SK-N-SH (cell line): ENCODE data around the gene DSCAML1. TPM values are rescaled to one million over a fixed set of nuclear protein-coding genes. Genes with fewer than 3 reads are reported as not detected.

Experiments used
- CTCF ChIA-PET: fragments of 300-600, 350-600 bp; formaldehyde crosslinking; extraction: SDS; loops from one replicate; lab custom pipeline; 2021; lab: Yijun Ruan, JAX
- POLR2A ChIA-PET: fragments of 350-600 bp; sonication (Branson Sonifier 250); formaldehyde crosslinking; extraction: SDS; loops from one replicate; lab custom pipeline; 2020; ENCODE audit warnings: antibody characterized with exemption, inconsistent platforms; lab: Yijun Ruan, JAX
- DNase-seq: peaks from one replicate; pipeline ENCODE4 v3.0.0; 2012
- H2AFZ ChIP-seq: fragments of 200-600 bp; sonication (generic); 2 replicates; pipeline ENCODE4 v1.8.1; 2016; ENCODE audit warnings: antibody characterized with exemption, mild to moderate bottlenecking, low read depth
- H3F3A ChIP-seq: fragments of 200-600 bp; sonication (generic); replicated peaks from 2 replicates; pipeline ENCODE3; 2016; ENCODE audit warnings: antibody characterized with exemption, mild to moderate bottlenecking; ENCODE audit not compliant: insufficient read depth
- H3K27ac ChIP-seq, 2 experiments: fragments of 200-500 bp in 1 of 2; fragments of 200-600 bp in 1 of 2; sonication (Bioruptor generic) in 1 of 2; sonication (generic), shearing (Covaris generic) in 1 of 2; 2 replicates each; pipeline versions ENCODE4 v1.5.1 to v1.6.1; 2014 to 2016; ENCODE audit warnings: low read depth in 2 of 2, inconsistent platforms in 1 of 2, low read length in 1 of 2, mild to moderate bottlenecking in 1 of 2, mixed read lengths in 1 of 2
- H3K27me3 ChIP-seq: fragments of 200-600 bp; sonication (generic), shearing (Covaris generic); 2 replicates; pipeline ENCODE4 v1.6.1; 2016; ENCODE audit warnings: mixed run types; ENCODE audit not compliant: insufficient read depth
- H3K36me3 ChIP-seq, 2 experiments: fragments of 200-500 bp in 1 of 2; fragments of 200-600 bp in 1 of 2; sonication (Bioruptor generic) in 1 of 2; sonication (generic) in 1 of 2; replicated peaks in 1 of 2; 2 replicates each; pipeline versions ENCODE3 to v1.5.1; 2014 to 2016; ENCODE audit warnings: low read length in 1 of 2, mild to moderate bottlenecking in 1 of 2; ENCODE audit not compliant: insufficient read depth in 2 of 2, control insufficient read depth in 1 of 2
- H3K4me1 ChIP-seq, 2 experiments: fragments of 200-500 bp in 1 of 2; fragments of 200-600 bp in 1 of 2; sonication (Bioruptor generic) in 1 of 2; sonication (generic), shearing (Covaris generic) in 1 of 2; 2 replicates each; pipeline versions ENCODE4 v1.5.1 to v1.6.1; 2014 to 2016; ENCODE audit warnings: low read depth in 1 of 2, low read length in 1 of 2, mixed run types in 1 of 2; ENCODE audit not compliant: insufficient read depth in 2 of 2, control insufficient read depth in 1 of 2
- H3K4me2 ChIP-seq: fragments of 200-600 bp; sonication (generic), shearing (Covaris generic); 2 replicates; pipeline ENCODE4 v1.6.1; 2017; ENCODE audit warnings: mixed run types
- H3K4me3 ChIP-seq, 2 experiments: fragments of 200-500 bp in 1 of 2; fragments of 200-600 bp in 1 of 2; sonication (Bioruptor generic) in 1 of 2; sonication (generic), shearing (Covaris generic) in 1 of 2; 2 replicates each; pipeline versions ENCODE4 v1.5.1 to v1.8.1; 2014 to 2016; ENCODE audit warnings: low read depth in 2 of 2, inconsistent platforms in 1 of 2, low read length in 1 of 2, mild to moderate bottlenecking in 1 of 2, mixed read lengths in 1 of 2, moderate library complexity in 1 of 2
- H3K79me2 ChIP-seq: fragments of 200-600 bp; sonication (generic); 2 replicates; pipeline ENCODE4 v1.8.1; 2017; ENCODE audit warnings: mild to moderate bottlenecking; ENCODE audit not compliant: insufficient read depth
- H3K9ac ChIP-seq: fragments of 200-600 bp; sonication (generic); 2 replicates; pipeline ENCODE4 v1.6.1; 2017; ENCODE audit warnings: mixed run types
- H3K9me2 ChIP-seq: fragments of 200-600 bp; sonication (generic); 2 replicates; pipeline ENCODE4 v1.6.1; 2017; ENCODE audit warnings: mixed run types
- H3K9me3 ChIP-seq: fragments of 200-600 bp; sonication (generic); 2 replicates; pipeline ENCODE4 v1.6.1; 2017; ENCODE audit warnings: mixed run types, mild to moderate bottlenecking, moderate library complexity
- H4K20me1 ChIP-seq: fragments of 200-600 bp; sonication (generic); 2 replicates; pipeline ENCODE4 v1.6.1; 2017; ENCODE audit warnings: mild to moderate bottlenecking, mixed run types; ENCODE audit not compliant: insufficient read depth
- CHD2 ChIP-seq: fragments of 150-350 bp; IDR thresholded peaks from 2 replicates; pipeline ENCODE4 v1.6.1; 2018; ENCODE audit warnings: low read length; ENCODE audit not compliant: partially characterized antibody
- EP300 ChIP-seq, 2 experiments: IDR thresholded peaks; 2 replicates each; pipeline versions ENCODE4 v1.4.0 to v1.6.1; 2012; ENCODE audit warnings: borderline replicate concordance in 1 of 2, low read depth in 1 of 2, low read length in 1 of 2
- EZH2phosphoT487 ChIP-seq: fragments of 200-600 bp; sonication (generic); IDR thresholded peaks from 2 replicates; pipeline ENCODE4 v1.6.1; 2017; ENCODE audit warnings: low read depth, mixed run types, mild to moderate bottlenecking, antibody characterized with exemption, moderate library complexity, borderline replicate concordance
- FOXM1 ChIP-seq: IDR thresholded peaks from 2 replicates; pipeline ENCODE4 v1.4.0; 2012; ENCODE audit warnings: low read depth, mild to moderate bottlenecking
- GABPA ChIP-seq: IDR thresholded peaks from 2 replicates; pipeline ENCODE4 v1.4.0; 2012; ENCODE audit warnings: low read depth, mild to moderate bottlenecking
- GATA2 ChIP-seq: sonication (generic); formaldehyde crosslinking; IDR thresholded peaks from 2 replicates; pipeline ENCODE4 v1.5.0; 2020; ENCODE audit warnings: mild to moderate bottlenecking, missing genetic modification reagents
- JUND ChIP-seq: IDR thresholded peaks from 2 replicates; pipeline ENCODE4 v1.4.0; 2012
- POLR2AphosphoS5 ChIP-seq: IDR thresholded peaks from 2 replicates; pipeline ENCODE4 v1.6.1; 2012; ENCODE audit warnings: low read depth, low read length
- RFX5 ChIP-seq: IDR thresholded peaks from 2 replicates; pipeline ENCODE4 v1.6.1; 2012; ENCODE audit warnings: mild to moderate bottlenecking, improper control_type of control experiment, low read length
- RXRA ChIP-seq: IDR thresholded peaks from 2 replicates; pipeline ENCODE4 v1.4.0; 2012; ENCODE audit warnings: low read depth, mild to moderate bottlenecking, borderline replicate concordance
- SIN3A ChIP-seq: IDR thresholded peaks from 2 replicates; pipeline ENCODE4 v1.6.1; 2012; ENCODE audit warnings: low read depth, mild to moderate bottlenecking, low read length, moderate library complexity, borderline replicate concordance
- SMC3 ChIP-seq: IDR thresholded peaks from 2 replicates; pipeline ENCODE4 v1.6.1; 2012; ENCODE audit warnings: low read depth, low read length, improper control_type of control experiment
- TAF1 ChIP-seq: IDR thresholded peaks from 2 replicates; pipeline ENCODE4 v1.6.1; 2012; ENCODE audit warnings: low read depth, mild to moderate bottlenecking, low read length, moderate library complexity, borderline replicate concordance
- TCF12 ChIP-seq: IDR thresholded peaks from 2 replicates; pipeline ENCODE4 v1.4.0; 2012
- TEAD4 ChIP-seq: IDR thresholded peaks from 2 replicates; pipeline ENCODE4 v1.4.0; 2012; ENCODE audit warnings: mild to moderate bottlenecking, borderline replicate concordance; ENCODE audit not compliant: insufficient read depth
- YY1 ChIP-seq: IDR thresholded peaks from 2 replicates; pipeline ENCODE4 v1.4.0; 2012; ENCODE audit warnings: low read depth, mild to moderate bottlenecking
- WGBS: methylation state at CpG from one replicate; pipeline ENCODE4 v1.1.6; 2017; ENCODE audit warnings: low lambda C conversion rate; 5-methylcytosine and 5-hydroxymethylcytosine counted together
- polyA plus RNA-seq, 3 experiments: library from polyadenylated mRNA; depleted of rRNA; stranded (reverse); fragments of >200 nt; gene quantifications; 2 replicates each; pipeline ENCODE4 v1.2.3, GENCODE V29; 2012
- TF ChIP-seq, protein P1 (sequence below): IDR thresholded peaks from 2 replicates; pipeline ENCODE4 v1.6.1; 2012; ENCODE audit warnings: mild to moderate bottlenecking, low read depth, low read length, moderate library complexity
- TF ChIP-seq, protein P2 (sequence below): IDR thresholded peaks from 2 replicates; pipeline ENCODE4; 2012
- TF ChIP-seq, protein P3 (sequence below): fragments of 200-600 bp; sonication (generic); IDR thresholded peaks from 2 replicates; pipeline ENCODE4 v1.6.1; 2017; ENCODE audit warnings: antibody characterized with exemption, mild to moderate bottlenecking, moderate library complexity

DSCAML1 gene
- polyA plus RNA-seq, 1 of the 3 experiments (the other 2 are of a cell fraction), result not detected

DNA sequence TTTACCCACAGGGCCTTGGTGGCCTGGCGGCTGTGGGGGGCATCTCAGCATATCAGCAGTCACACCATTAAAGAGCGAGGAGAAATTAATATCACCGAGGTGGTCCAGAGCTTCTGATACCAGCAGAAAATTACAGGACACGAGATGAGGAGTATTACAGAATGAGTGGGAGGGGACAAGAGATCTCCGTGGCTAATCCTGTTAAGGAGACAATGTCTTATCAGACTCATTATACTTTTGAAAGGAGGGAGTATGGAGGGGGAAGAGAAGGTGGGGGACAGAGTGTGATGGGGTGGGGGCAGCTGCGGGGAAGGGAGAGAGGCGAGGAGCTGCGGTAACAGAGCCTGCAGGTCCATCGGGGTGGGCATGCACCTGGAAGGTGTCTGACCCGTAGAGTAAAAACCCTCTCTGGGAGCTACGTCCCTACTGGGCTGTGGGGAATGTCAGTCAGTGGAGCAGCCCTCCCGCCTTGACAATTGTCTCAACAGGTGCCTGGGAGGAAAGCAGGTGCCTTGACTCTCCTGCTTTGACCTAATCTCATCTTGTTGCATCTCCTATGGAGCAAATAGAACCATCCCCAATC lies 245.2 kb downstream of the DSCAML1 start:
- H3F3A ChIP-seq, result no peaks in the 10 kb centered on the region
- H2AFZ ChIP-seq, result no peak overlapping the region
- no peak for DNase-seq
- H4K20me1 ChIP-seq, result no peaks in the 10 kb centered on the region
- POLR2A ChIA-PET, result no interaction called here
- H3K27me3 ChIP-seq, result 0 out of 2 replicates have a peak, but pooled peaks cover 5% of the 10 kb centered on the region
- no peak overlapping the region for H3K27ac ChIP-seq
- H3K4me3 ChIP-seq, result no peak overlapping the region
- no peak overlapping the region for H3K9ac ChIP-seq
- no peaks in the 10 kb centered on the region for H3K79me2 ChIP-seq
- H3K9me3 ChIP-seq, result no peaks in the 10 kb centered on the region
- H3K4me1 ChIP-seq, result no peaks in the 10 kb centered on the region; a peak in 1 of 4 replicates
- TF ChIP-seq TCF12 (no peak), FOXM1 (no peak), RXRA (no peak), GATA2 (no peak), CHD2 (no peak), GABPA (no peak), TEAD4 (no peak), YY1 (no peak), EZH2phosphoT487 (no peak), SIN3A (no peak), POLR2AphosphoS5 (no peak), SMC3 (no peak), RFX5 (no peak), TAF1 (no peak), JUND (no peak), EP300 (IDR thresholded peaks at IDR 0.05; ENCODE audit: borderline replicate concordance in 1 of 2, low read depth in 1 of 2, low read length in 1 of 2) (no peak)
- TF ChIP-seq, protein P1, sequence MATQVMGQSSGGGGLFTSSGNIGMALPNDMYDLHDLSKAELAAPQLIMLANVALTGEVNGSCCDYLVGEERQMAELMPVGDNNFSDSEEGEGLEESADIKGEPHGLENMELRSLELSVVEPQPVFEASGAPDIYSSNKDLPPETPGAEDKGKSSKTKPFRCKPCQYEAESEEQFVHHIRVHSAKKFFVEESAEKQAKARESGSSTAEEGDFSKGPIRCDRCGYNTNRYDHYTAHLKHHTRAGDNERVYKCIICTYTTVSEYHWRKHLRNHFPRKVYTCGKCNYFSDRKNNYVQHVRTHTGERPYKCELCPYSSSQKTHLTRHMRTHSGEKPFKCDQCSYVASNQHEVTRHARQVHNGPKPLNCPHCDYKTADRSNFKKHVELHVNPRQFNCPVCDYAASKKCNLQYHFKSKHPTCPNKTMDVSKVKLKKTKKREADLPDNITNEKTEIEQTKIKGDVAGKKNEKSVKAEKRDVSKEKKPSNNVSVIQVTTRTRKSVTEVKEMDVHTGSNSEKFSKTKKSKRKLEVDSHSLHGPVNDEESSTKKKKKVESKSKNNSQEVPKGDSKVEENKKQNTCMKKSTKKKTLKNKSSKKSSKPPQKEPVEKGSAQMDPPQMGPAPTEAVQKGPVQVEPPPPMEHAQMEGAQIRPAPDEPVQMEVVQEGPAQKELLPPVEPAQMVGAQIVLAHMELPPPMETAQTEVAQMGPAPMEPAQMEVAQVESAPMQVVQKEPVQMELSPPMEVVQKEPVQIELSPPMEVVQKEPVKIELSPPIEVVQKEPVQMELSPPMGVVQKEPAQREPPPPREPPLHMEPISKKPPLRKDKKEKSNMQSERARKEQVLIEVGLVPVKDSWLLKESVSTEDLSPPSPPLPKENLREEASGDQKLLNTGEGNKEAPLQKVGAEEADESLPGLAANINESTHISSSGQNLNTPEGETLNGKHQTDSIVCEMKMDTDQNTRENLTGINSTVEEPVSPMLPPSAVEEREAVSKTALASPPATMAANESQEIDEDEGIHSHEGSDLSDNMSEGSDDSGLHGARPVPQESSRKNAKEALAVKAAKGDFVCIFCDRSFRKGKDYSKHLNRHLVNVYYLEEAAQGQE, result no peak
- TF ChIP-seq, protein P2, sequence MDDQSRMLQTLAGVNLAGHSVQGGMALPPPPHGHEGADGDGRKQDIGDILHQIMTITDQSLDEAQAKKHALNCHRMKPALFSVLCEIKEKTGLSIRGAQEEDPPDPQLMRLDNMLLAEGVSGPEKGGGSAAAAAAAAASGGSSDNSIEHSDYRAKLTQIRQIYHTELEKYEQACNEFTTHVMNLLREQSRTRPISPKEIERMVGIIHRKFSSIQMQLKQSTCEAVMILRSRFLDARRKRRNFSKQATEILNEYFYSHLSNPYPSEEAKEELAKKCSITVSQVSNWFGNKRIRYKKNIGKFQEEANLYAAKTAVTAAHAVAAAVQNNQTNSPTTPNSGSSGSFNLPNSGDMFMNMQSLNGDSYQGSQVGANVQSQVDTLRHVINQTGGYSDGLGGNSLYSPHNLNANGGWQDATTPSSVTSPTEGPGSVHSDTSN, result no peak
- TF ChIP-seq, protein P3, sequence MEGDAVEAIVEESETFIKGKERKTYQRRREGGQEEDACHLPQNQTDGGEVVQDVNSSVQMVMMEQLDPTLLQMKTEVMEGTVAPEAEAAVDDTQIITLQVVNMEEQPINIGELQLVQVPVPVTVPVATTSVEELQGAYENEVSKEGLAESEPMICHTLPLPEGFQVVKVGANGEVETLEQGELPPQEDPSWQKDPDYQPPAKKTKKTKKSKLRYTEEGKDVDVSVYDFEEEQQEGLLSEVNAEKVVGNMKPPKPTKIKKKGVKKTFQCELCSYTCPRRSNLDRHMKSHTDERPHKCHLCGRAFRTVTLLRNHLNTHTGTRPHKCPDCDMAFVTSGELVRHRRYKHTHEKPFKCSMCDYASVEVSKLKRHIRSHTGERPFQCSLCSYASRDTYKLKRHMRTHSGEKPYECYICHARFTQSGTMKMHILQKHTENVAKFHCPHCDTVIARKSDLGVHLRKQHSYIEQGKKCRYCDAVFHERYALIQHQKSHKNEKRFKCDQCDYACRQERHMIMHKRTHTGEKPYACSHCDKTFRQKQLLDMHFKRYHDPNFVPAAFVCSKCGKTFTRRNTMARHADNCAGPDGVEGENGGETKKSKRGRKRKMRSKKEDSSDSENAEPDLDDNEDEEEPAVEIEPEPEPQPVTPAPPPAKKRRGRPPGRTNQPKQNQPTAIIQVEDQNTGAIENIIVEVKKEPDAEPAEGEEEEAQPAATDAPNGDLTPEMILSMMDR, result no peak
- TF ChIP-seq, all 33 proteins: peak for 0
- Histone ChIP-seq H3K4me2 (no peak overlapping the region), H3K36me3 (no peaks in the 10 kb centered on the region), H3K9me2 (no peaks in the 10 kb centered on the region)
- CTCF ChIA-PET, result interaction anchor here (1.5 to 2.1 kb wide), 3 partner anchors 7 to 14 kb away, joined by 3 to 9 read pairs (median 4); no protein-coding TSS in a partner anchor
- WGBS, result 55% methylated on average over 12 of the region's 12 CpGs
